Parathyroid adenoma (tissue), 2 donors: ENCODE results near the gene AIDA.
"Not testable (repeated sequence)": the region's sequence is repeated elsewhere in the genome, so short reads cannot be mapped to it uniquely, and the experiment has no call there.

Experiments used
- H2AFZ ChIP-seq: fragments of 300-600 bp; sonication (generic); one replicate; pipeline ENCODE4 v1.7.0; 2017; ENCODE audit warnings: antibody characterized with exemption, mild to moderate bottlenecking
- H3K27ac ChIP-seq: fragments of 300-600 bp; sonication (generic); one replicate; pipeline ENCODE4 v1.7.0; 2017
- H3K27me3 ChIP-seq: fragments of 300-600 bp; sonication (generic); one replicate; pipeline ENCODE4 v1.7.0; 2017; ENCODE audit warnings: low read length; ENCODE audit not compliant: control insufficient read depth, insufficient read depth
- H3K36me3 ChIP-seq: fragments of 300-600 bp; sonication (generic); one replicate; pipeline ENCODE4 v1.7.0; 2017; ENCODE audit warnings: low read length; ENCODE audit not compliant: control insufficient read depth, insufficient read depth
- H3K4me1 ChIP-seq: fragments of 300-600 bp; sonication (generic); one replicate; pipeline ENCODE4 v1.7.0; 2017; ENCODE audit warnings: control low read depth
- H3K4me2 ChIP-seq: fragments of 300-600 bp; sonication (generic); one replicate; pipeline ENCODE4 v1.7.0; 2017; ENCODE audit warnings: low read length
- H3K4me3 ChIP-seq: fragments of 300-600 bp; sonication (generic); one replicate; pipeline ENCODE4 v1.7.0; 2017; ENCODE audit warnings: low read depth, low read length
- H3K79me2 ChIP-seq: fragments of 300-600 bp; sonication (generic); one replicate; pipeline ENCODE4 v1.7.0; 2017; ENCODE audit warnings: control low read depth
- H3K9ac ChIP-seq: fragments of 300-600 bp; sonication (generic); one replicate; pipeline ENCODE4 v1.7.0; 2017; ENCODE audit warnings: mild to moderate bottlenecking
- H3K9me3 ChIP-seq: fragments of 300-600 bp; sonication (generic); one replicate; pipeline ENCODE4 v1.7.0; 2017; ENCODE audit warnings: low read length; ENCODE audit not compliant: control insufficient read depth
- CTCF ChIP-seq: fragments of 300-600 bp; sonication (generic); IDR thresholded peaks from one replicate; pipeline ENCODE4 v1.7.0; 2017; ENCODE audit warnings: antibody characterized with exemption, mild to moderate bottlenecking
- donor health status: primary hyperparathyroidism.

The AIDA gene

DNA sequence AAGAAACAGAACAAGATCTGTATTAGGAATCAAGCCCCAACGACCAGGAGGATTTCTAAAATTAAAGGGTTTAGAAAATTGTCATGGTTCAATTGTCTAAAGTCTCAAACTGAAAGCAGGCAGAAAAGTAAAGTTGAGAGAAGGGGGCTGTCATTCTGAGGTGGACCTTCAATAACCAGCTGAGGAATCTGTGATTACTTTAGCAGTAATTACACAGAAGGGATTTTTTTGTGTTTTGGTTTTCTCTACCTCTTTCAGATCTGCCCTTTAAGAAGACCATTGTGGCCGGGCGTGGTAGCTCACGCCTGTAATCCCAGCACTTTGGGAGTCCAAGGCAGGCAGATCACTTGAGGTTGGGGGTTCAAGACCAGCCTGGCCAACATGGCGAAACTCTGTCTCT, 17.4 kb downstream of the AIDA start:
- Histone ChIP-seq H3K79me2 (no peaks in the 10 kb centered on the region), H3K36me3 (no peaks in the 10 kb centered on the region), H3K4me3 (no peak overlapping the region), H3K27ac (no peak overlapping the region), H2AFZ (no peak overlapping the region), H3K4me1 (no peaks in the 10 kb centered on the region), H3K4me2 (no peak overlapping the region), H3K27me3 (no peaks in the 10 kb centered on the region), H3K9me3 (no peaks in the 10 kb centered on the region), H3K9ac (no peak overlapping the region)
- TF ChIP-seq CTCF, result no peak

DNA sequence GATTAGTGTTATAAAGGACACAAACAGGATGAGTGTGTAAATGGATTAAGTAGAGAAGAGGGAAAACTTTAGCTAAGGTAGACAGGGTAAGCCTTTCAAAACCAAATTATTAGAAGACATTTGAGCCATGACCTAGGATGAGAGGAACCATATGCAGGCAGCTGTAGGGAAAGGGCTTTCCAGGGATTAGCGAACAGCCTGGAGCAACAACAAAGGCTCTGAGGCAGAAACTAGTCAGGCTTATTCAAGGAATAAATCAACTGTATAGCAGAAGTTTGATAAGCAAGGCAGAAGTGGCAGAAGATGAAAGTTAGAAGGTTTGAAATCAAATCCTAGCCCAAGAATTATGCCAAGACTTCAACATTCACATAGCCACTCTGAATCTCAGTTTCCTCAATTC, 21.3 kb downstream of the AIDA start:
- Histone ChIP-seq H3K4me2 (no peak overlapping the region), H3K4me3 (no peak overlapping the region), H2AFZ (no peak overlapping the region), H3K9ac (no peak overlapping the region), H3K36me3 (no peaks in the 10 kb centered on the region), H3K9me3 (no peaks in the 10 kb centered on the region), H3K4me1 (no peaks in the 10 kb centered on the region), H3K27ac (no peak overlapping the region), H3K79me2 (no peaks in the 10 kb centered on the region), H3K27me3 (no peaks in the 10 kb centered on the region)
- TF ChIP-seq CTCF, result no peak

- H3K4me3 ChIP-seq, result no peak overlapping the region
- H3K4me2 ChIP-seq, result no peak overlapping the region
- no peaks in the 10 kb centered on the region for H3K9me3 ChIP-seq
- H2AFZ ChIP-seq, result no peak overlapping the region
- no peak overlapping the region for H3K27ac ChIP-seq
- no peak overlapping the region for H3K9ac ChIP-seq
- no peak for TF ChIP-seq CTCF
- no peaks in the 10 kb centered on the region for H3K79me2 ChIP-seq
- no peaks in the 10 kb centered on the region for H3K4me1 ChIP-seq
- H3K36me3 ChIP-seq, result no peaks in the 10 kb centered on the region
- no peaks in the 10 kb centered on the region for H3K27me3 ChIP-seq
These were observed 32.2 kb downstream of the AIDA start for GRCh38 chr1:222680080-222680479.

GRCh38 chr1:222670110-222670509, 42.2 kb downstream of the AIDA start:
- no peak overlapping the region for H3K4me2 ChIP-seq
- no peaks in the 10 kb centered on the region for H3K27me3 ChIP-seq
- H3K9me3 ChIP-seq, result no peaks in the 10 kb centered on the region
- no peak overlapping the region for H3K27ac ChIP-seq
- H3K4me1 ChIP-seq, result no peaks in the 10 kb centered on the region
- H3K9ac ChIP-seq, result no peak overlapping the region
- no peak for TF ChIP-seq CTCF
- no peaks in the 10 kb centered on the region for H3K79me2 ChIP-seq
- no peak overlapping the region for H3K4me3 ChIP-seq
- H2AFZ ChIP-seq, result no peak overlapping the region
- no peaks in the 10 kb centered on the region for H3K36me3 ChIP-seq

GRCh38 chr1:222669107-222669506, 43.2 kb downstream of the AIDA start:
- not testable (repeated sequence) for H3K36me3 ChIP-seq, H3K4me1 ChIP-seq, H2AFZ ChIP-seq

GRCh38 chr1:222668184-222668583, 44.1 kb downstream of the AIDA start:
- not testable (repeated sequence) for H3K27ac ChIP-seq, H3K4me2 ChIP-seq, H3K36me3 ChIP-seq

More at GRCh38 chr1:222669107-222669506, 43.2 kb downstream of the AIDA start:
- H3K27me3 ChIP-seq, H3K4me3 ChIP-seq, H3K4me2 ChIP-seq, H3K9me3 ChIP-seq, H3K79me2 ChIP-seq, H3K9ac ChIP-seq, H3K27ac ChIP-seq: not testable (repeated sequence)

More at GRCh38 chr1:222668184-222668583, 44.1 kb downstream of the AIDA start:
- not testable (repeated sequence) for H3K4me1 ChIP-seq, H3K4me3 ChIP-seq, H3K9me3 ChIP-seq, H2AFZ ChIP-seq, H3K27me3 ChIP-seq, H3K9ac ChIP-seq, H3K79me2 ChIP-seq
